Measurements from ENCODE around the gene TMEM9B.
"Not testable (repeated sequence)": the region's sequence is repeated elsewhere in the genome, so short reads cannot be mapped to it uniquely, and the experiment has no call there.

DNA sequence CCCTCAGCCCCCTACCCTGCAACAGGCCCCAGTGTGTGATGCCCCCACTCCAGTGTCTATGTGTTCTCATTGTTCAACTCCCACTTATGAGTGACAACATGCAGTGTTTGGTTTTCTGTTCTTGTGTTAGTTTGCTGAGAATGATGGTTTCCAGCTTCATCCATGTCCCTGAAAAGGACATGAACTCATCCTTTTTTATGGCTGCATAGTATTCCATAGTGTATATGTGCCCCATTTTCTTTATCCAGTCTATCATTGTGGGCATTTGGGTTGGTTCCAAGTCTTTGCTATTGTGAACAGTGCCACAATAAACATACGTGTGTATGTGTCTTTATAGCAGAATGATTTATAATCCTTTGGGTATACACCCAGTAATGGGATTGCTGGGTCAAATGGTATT, 45.3 kb upstream of the TMEM9B start:
- not testable (repeated sequence) for TF ChIP-seq CTCF, POLR2A, EP300 (IDR thresholded peaks at IDR 0.05)
